Peyer's patch (tissue), 4 donors: ENCODE results near the gene PYGM.

Experiments used
- CTCF ChIP-seq, 6 experiments: fragments of 450-650 bp in 4 of 6; fragments of 200-600 bp in 2 of 6; sonication (generic) in 1 of 6; IDR thresholded peaks; one replicate each; pipeline ENCODE4 v1.5.1; 2017 to 2019; ENCODE audit warnings: antibody characterized with exemption in 6 of 6, mild to moderate bottlenecking in 3 of 6, moderate library complexity in 1 of 6
- POLR2A ChIP-seq, 2 donors: fragments of 450-650 bp; IDR thresholded peaks; one replicate each; pipeline ENCODE4 v1.5.1; 2017; ENCODE audit warnings: antibody characterized with exemption in 2 of 2, mild to moderate bottlenecking in 2 of 2, moderate library complexity in 2 of 2

GRCh38 chr11:64718780-64719124 is 41.0 kb downstream of the PYGM start:
- no peak for TF ChIP-seq CTCF (IDR thresholded peaks at IDR 0.05)
- no peak for TF ChIP-seq POLR2A (IDR thresholded peaks at IDR 0.05)
